ENCODE data around the gene RPAP3.

The RPAP3 gene

DNA sequence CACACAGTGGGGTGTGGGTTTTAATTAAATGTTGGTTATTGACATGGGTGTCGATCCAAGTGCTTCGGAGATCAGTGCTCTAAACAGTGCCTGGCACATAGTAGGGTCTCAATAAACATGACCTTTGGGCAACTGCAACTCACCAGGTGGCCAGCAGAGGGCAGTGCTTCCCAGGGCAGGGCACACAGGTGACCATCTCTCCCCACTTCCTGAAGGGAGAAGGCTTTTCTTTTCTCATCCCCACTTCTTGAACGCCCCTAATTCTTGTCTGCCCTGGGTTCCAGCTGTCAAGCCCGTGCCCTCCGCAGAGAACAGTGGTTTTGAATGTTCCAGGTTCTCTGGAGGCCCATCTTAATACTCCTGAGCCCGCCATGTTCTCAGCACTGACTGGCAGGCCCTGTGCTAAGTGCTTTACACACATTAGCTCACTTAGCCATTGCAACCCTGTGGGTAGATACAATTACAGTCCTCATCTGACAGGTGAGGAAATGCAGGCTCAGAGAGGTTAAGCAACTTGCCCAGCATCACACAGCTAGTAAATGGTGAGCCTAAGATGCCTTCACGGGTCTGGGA lies 36.5 kb upstream of the RPAP3 start:
- DNase-seq (ENCODE audit: low read depth in 2 of 2): peak; percentile 40 to 51

DNA sequence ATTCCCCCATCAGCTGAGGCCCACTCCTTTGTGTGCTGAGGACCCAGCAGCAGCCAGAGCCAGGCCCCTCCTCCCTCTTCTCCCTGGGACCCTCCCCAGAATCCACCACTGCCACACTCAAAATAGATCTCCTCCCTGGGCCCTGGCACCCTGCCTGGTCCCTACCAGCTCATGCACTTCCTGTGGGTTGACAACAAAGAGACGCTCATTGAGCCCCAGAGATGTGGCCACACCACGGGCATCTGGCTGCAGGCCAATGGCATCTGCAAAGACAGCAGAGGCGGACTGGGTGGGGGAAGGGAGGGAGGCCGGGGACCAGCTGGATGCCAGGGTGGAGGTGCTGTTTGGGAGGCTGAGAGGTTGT lies 35.5 kb upstream of the RPAP3 start:
- DNase-seq (ENCODE audit: low read depth in 2 of 2): peak; percentile 30 to 48

DNA sequence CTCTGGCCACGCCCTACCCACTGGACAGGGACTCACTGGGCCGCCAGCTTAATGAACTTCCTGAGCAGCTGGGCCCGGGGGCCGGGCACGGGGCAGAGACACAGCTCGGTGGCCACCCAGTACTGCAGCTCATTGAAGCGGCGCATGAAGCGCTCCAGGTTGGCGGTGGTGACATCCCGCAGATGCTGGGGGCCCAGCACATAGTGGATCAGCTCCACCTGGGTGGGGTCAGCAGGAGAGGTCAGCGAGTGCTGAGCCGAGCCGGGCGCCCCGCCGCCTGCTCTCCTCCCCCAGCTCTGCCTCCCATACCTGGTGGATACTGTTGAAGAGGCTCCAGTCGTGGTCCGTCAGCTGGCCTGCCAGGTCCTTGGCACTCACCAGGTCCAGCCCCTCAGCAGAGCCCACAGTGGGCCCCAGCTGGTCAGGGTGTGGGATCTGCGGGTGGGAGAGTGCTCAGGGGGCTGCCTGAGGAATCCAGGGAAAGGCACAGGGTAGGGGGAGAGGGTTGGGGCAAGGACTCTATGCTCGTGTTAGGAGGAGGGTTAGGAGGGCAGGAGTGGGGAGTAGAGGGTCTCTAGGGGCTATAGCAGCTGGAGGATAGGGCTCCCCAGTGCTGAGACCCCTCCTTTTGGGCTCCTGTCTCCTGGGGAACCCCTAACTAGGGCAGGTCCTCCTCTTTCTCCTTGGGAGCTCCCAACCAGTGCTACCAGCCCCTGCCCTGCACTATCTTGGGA lies 34.9 kb upstream of the RPAP3 start:
- DNase-seq (ENCODE audit: low read depth in 2 of 2): no peak

DNA sequence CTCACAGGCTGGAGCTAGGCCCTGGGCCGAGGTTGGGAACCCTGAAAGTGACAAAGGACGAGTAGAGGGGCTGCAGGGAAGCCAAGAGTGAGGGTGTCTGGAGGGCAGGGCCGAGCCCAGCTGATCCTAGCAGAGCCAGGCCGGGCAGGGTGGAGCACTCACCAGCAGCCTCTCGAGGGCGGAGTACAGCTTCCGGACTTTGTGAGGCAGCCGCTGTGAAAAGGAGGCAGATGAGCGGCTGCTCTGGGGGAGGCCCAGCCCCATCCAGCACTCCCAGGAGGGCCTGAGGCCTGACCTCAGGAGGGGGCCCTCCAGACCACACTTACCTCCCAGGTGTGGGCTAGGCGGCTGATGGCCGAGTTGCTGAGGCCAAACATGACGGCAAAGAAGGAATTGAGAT lies 34.1 kb upstream of the RPAP3 start:
- DNase-seq (ENCODE audit: low read depth in 2 of 2): no peak

DNA sequence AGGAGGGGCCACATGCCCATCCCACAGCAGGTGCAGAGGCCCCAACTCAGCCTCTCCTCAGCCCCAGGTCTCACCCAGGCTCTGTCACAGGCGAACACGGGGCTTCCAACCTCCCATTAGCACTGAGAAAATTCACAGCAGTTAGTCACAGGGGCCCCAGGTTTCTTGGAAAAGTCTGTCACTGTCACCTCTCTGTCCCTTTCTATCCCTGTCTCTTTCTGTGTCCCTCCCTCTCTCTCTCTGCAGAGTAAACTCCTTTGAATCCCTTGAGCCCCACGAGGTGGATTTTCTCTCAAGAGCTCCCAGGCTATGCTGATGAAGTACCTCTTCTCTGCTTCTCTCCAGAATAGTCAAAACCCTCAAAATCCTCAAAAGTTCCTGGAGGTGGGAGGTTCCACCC lies 33.5 kb upstream of the RPAP3 start:
- no peak for DNase-seq (ENCODE audit: low read depth in 2 of 2)

DNA sequence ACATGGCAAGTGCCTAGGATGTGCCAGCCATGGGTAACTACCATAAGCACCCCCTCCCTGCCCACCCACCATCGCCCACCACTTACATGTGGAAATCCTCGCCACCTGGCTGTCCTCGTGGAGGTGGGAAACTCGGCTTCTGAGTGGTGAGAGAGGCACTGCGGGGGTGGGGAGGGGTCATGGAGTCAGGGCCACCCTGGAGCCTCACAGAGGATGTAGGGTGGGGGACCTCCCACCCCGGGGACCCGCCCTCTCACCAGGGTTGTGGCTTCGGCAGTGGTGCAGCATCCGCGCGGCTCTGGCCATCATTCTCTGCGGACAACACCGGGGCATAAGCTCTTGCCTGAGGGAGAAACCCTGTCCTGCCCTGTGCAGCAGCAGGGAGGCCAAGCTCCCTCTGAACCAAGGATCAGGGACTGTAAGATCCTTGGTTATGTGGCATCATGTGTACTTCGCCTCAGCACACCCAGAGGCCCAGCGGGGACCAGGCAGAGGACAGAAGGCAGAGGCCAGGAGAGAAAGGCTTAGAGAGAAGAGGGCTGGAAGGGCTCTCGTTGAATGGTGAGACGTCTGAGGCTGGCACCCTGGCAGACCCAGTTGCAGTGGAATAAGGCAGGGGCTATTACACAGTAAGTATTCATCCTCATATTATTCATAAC lies 32.2 kb upstream of the RPAP3 start:
- no peak for DNase-seq (ENCODE audit: low read depth in 2 of 2)

DNA sequence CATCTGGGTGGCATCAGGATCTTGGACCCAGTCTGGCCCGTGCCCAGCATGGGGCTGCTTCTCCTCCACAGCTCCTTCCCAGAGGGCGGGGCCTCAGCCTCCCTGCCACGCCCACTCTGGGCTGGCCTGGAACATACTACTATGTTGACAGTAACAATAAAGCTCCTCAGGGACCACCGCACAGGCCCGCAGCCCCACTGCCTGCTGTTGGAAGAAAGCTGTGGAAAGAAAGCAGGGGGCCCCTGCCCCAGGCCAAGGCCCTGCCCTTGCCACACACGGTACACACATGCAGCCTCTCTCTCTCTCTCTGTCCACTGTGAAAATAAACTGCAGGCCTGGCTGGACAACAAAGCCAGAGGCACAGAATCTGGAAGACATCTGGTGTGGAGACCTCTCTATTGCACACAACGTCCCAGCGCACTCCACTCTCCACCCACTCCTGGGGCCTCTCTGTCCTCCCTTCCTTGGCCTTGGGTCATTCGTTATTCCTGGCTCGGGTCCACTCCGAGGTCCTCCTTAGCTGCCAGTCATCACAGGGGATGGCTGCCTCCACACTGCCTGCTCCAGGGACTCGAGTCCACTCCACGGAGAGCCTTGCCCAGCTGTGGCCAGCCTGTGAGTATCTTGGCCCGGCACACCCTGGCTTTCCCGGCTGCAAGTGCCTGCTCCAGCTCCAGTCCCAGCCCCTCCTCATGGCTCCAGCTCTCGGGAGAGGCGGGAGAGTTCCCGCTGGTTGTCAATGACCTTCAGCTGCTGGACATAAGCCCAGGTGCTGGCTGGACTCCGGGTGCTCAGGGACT lies 31.2 kb upstream of the RPAP3 start:
- no peak for DNase-seq (ENCODE audit: low read depth in 2 of 2)

DNA sequence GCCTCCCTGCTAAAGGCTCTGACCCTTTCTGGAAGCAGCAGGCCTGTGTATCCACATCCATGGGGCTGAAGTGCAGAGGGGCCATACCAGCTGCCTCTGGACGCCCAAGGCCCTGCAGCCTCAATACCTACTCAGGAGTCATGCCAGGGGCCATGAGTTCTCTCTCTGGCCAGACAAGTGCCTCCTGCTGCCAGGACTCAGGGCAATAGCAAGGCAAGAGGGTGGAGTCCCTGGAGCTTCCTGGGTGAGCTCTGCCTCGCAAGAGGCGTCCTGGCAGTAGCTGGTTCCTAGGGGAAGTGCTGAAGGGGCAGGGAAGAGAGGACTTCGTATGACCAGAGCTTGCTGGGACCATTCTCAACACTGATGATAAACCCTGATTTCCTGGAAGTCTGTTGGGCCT lies 30.4 kb upstream of the RPAP3 start:
- no peak for DNase-seq (ENCODE audit: low read depth in 2 of 2)

DNA sequence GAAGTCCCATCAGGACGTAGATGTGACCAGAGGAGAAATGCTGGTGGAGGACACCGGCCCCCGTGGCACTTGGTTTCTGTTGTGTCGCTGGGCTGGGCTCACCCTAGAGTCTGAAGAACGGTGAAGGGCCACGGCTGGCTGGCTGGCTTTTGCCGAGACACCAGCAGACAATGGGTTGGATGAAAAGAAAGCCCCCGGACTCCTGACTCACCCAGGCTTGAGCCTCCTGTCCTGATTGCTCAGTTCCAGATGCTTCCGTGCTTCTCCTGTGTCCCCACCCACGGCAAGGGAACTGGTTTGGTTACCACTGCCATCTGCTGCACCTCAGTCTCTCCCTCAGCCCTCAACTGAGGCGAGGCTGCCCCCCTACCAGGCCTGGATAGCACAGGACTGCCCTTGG lies 29.8 kb upstream of the RPAP3 start:
- no peak for DNase-seq (ENCODE audit: low read depth in 2 of 2)

DNA sequence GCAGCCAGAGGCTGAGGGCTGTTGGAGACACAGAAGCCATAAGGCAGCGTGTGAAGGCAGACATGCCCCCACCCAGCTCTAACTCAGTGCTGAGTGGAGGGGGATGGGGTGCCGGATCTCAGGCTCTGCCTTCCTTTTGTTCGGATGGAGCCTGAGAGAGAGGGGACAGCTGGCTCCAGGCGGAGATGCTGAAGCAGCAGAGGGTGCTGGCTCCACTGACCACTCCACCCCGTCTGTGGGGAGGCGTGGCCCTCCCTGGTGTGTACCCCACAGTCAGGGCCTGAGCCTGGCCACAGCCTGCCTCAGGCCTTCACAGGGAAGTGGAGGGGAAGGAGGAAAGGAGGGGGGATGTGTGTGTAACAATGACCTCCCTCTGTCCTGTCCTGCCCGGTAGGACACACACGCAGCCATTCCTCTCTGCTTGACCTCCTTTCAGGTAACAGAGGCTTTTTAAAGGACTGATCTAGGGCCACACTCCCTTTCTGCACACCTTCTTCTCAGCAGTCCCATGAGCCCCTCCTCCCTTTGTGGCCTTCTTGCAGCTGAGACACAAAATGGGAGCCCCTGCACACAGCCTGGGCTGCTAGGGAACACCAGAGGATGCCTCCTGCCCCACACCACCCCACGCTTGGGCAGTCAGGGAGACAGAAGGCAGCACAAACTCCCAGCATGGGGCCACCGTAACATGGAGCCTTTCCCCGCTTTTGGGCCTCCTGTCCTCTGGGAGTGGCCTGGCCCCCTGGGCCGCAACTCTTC lies 29.1 kb upstream of the RPAP3 start:
- no peak for DNase-seq (ENCODE audit: low read depth in 2 of 2)

DNA sequence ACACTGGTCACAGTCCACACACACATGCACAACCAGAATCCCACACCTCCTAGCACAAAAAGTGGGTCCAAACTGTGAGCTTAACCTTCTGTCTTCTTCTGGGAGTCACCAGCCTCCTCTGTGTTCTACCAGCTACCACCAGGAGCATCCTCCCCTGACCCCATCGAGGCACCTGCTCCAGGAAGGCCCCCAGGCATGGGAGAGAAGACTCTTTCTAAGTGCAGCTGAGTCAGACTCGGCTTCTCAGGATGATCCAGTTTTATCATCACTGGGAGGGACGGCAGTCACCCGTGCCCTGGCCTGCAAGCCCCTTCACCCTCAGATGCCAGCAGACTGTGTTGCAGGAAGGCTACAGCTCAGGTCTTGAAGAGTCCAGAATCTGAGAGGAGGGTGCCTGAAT lies 27.3 kb upstream of the RPAP3 start:
- DNase-seq (ENCODE audit: low read depth in 2 of 2): no peak

DNA sequence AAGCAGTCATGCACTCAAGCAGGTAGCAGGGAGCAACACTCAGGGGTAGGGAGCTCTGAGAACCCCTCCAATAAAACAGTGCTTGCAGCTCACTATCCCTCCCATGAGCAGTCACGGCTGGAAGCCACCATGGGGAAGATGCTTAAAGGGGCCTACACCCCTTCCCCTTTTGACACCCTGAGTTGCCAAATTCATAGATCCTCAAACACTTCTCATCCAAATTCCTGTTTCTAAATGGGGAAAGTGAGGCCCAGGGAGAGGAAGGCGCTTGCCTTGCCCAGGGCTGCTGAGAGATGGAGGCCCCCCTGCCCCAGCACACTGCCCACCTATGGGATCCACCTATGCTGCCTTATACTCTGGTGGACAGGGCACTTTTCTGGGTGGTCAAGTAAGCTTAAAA lies 26.7 kb upstream of the RPAP3 start:
- no peak for DNase-seq (ENCODE audit: low read depth in 2 of 2)

DNA sequence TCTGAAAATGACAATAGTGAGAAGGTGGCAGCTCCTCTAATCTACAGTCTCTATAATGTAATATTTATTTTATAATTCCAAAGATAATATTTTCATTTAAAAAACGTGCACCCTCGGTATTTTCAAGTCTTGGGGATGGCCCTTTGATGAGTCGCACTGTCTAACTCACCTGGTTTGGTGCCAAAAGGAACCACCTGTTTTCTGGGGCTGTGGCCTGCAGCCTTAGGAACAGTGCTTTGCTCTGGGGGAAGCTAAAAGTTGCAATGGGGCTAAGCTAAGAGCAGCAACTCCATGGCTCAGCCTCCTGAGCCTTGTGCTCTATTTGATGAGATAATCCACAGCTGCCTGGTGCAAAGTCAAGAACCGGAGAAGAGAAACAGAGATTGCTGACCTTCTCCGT lies 25.9 kb upstream of the RPAP3 start:
- DNase-seq (ENCODE audit: low read depth in 2 of 2): no peak

DNA sequence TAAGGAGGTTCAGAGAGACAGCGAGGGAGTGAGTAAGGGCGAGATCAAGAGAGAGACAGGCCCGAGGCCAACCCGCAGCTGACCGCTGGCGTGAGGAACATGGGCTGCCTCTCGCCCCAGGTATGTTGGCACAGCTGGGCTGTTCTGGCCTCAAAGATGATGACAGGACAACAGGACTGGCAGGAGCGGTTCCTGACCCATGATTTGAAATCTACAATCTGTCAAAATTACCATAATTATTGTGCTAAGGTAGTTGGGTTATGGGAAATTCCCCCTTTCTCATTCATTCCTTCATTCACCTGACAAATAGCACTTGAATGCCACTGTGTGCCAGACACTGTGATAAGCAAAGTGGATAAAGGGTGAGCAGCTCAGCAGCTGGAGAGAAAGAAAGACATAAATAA lies 24.5 kb upstream of the RPAP3 start:
- DNase-seq (ENCODE audit: low read depth in 2 of 2): no peak

DNA sequence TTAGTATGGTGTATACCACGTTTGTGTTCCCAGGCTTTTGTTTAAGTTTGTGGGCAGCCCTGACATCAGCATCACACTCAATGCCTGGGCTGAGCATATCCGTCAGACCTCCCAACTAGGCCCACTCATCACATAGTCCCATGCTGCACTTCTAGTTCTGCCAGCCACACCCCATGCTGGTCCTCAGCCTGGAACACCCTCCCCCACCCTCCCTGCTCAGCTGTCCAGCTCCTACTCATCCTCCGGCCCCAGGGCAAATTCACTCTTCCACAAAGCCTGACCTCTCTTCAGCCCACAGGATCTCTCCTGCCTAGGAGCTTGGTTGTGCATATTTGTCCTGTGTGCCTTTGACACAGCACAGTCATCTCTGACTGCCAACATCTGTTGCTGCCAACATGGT lies 23.4 kb upstream of the RPAP3 start:
- DNase-seq (ENCODE audit: low read depth in 2 of 2): no peak

DNA sequence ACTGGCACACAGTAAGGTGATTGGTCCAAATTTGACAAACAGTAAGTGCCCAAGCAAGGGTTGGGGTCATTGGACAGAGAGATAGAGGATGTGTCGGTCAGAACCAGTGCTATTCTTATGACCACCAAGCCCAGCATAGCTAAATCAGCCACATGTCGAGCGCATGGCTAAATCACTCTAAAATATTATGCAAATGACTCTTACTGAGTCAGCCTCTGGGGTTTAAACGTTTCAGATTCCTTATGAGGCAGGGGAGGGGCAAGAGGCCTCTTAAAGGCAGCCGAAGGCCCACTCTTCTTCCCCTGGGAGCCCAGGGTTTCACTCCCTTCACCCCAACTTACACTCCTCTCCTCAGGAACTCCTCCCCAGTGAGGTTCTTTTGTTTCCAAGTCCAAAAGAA lies 20.1 kb upstream of the RPAP3 start:
- no peak for DNase-seq (ENCODE audit: low read depth in 2 of 2)

DNA sequence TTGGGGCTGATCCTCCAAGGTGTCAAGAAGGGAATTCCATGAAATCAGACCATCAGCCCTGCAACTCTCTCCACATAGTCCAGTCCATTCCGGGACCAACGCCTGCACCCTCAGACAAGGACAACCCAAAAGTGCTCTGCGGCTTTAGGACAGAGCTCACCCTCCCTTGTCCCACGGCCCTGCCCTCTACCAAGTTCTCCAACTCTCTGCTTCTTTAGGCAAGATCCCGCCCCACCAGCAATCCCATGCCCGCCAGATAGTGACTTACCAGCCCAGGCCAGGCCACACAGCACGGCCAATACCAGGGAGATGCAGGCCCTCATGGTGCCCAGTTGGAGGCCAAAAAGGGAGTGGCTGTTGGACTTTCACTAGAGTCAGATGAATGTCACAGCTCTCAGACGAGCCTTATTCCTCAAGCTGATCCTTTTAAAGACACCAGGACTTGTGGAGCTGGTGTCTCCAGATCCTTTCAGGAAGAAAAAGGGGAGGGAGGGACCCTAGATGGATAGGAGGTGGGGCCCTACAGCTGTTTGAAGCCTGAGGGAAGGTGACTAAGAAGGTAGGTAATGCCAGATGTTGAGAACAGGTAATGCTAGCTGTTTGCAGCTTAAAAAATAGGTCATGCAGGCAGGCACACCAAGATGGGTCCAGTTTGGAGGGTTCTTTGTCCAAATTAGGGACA lies 19.4 kb upstream of the RPAP3 start, which contains the start of gene ENDOU:
Gene ENDOU, minus strand, starts transcription at position 400 of the 682 bp plus-strand sequence. Its CDS starts 77 bp downstream, at position 323.
- no peak for DNase-seq (ENCODE audit: low read depth in 2 of 2)

DNA sequence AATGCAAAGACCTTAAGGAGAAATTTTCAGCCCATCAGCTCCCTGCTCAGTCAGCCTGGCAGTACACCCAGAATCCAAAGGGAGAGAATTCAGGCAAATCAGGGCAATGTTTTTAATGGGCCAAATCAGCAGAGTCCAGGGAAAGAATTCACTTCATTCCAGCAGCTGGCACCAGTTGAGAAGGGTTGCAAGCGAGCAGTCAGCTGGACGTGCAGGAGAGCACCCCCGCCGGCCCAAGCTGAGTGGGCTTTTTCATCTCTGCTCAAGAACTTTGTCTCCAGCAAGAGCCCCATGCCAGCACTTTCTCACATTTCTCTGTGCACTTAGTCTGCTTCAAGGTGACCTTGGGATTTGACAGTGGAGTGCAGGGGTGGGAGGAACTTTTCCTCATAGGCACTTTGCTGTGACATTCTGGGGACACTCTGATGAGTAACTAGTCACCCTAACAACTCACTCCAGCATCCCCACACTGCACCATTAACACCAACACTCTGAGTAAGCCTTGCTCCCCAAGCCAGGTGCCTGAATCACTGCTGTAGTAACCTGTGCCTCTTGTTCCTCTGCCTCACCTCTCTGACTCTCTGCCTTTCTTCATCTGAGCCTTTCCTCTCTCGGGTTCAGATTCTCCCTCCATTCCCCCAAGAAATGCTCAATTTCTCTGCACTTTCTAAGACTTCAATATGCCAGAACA lies 17.3 kb upstream of the RPAP3 start:
- no peak for DNase-seq (ENCODE audit: low read depth in 2 of 2)

DNA sequence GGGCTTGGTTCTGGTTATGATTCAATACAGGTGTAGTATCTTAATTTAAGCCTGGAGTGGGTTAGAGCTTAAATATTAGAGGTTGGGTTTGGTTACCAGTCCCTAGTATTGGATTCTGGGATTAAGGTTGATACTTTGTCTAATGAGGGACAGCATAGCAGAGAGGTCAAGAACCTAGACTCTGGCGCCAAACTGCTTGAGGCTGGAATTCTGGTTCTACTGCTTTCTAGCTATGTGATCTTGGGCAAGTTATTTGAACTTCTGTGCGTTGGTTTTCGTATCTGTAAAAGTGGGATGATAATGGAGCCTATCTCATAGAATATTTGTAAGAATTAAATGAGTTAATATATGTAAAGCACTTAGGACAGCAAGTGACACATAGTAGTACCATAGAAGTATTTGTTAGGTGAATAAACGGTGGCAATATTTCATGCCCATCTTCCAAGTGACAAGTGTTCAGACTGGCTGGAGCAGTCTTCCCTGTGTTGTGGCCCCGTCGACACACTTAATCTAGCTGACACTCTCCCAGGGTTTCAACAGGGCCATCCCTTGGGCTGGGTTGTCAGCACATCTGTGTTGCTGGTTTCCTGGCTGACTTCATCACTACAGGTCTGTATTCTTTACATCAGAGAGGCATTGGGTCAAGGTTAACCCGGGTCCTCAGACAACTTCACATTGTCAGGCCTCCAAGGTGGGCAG lies 16.5 kb upstream of the RPAP3 start:
- no peak for DNase-seq (ENCODE audit: low read depth in 2 of 2)

DNA sequence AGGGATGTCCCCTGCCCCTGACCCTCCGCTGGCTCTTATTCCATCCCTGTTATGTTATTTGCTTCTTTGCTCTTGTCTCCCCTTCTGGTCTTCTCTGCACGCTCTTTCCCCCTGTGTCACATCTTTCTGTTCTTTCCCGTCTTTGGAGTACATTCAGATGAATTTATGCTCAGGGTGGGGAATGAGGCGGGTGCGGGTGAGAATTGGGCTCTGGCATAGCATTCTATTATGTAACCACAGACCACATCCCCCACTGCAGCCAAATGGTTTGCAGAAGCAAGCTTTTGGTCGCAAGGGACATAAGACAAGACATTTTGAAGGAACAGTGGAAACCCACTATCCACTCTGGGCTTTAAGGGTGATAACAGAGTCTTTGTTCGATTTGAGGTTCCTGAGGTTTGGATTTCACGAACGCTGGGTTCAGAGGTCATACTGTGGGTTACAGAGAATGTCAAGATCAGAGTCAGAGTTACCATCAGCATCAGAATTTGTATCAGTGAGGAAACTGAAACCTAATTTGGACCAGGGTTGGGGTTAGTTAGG lies 15.7 kb upstream of the RPAP3 start:
- DNase-seq (ENCODE audit: low read depth in 2 of 2): no peak

All from stimulated activated CD8-positive, alpha-beta memory T cell treated with anti-CD3 and anti-CD28 coated beads, Interleukin-7, amount 100 ng/mL, for 4 hours (primary cell).